SK-N-SH (cell line): ENCODE data around the gene DERA. TPM values are rescaled to one million over a fixed set of nuclear protein-coding genes. Genes with fewer than 3 reads are reported as not detected.
"Not testable (repeated sequence)": the region's sequence is repeated elsewhere in the genome, so short reads cannot be mapped to it uniquely, and the experiment has no call there.

Experiments
- CTCF ChIA-PET: fragments of 300-600, 350-600 bp; formaldehyde crosslinking; extraction: SDS; loops from one replicate; lab custom pipeline; 2021; lab: Yijun Ruan, JAX
- POLR2A ChIA-PET: fragments of 350-600 bp; sonication (Branson Sonifier 250); formaldehyde crosslinking; extraction: SDS; loops from one replicate; lab custom pipeline; 2020; ENCODE audit warnings: antibody characterized with exemption, inconsistent platforms; lab: Yijun Ruan, JAX
- DNase-seq: peaks from one replicate; pipeline ENCODE4 v3.0.0; 2012
- H2AFZ ChIP-seq: fragments of 200-600 bp; sonication (generic); 2 replicates; pipeline ENCODE4 v1.8.1; 2016; ENCODE audit warnings: antibody characterized with exemption, mild to moderate bottlenecking, low read depth
- H3F3A ChIP-seq: fragments of 200-600 bp; sonication (generic); replicated peaks from 2 replicates; pipeline ENCODE3; 2016; ENCODE audit warnings: antibody characterized with exemption, mild to moderate bottlenecking; ENCODE audit not compliant: insufficient read depth
- H3K27ac ChIP-seq, 2 experiments: fragments of 200-500 bp in 1 of 2; fragments of 200-600 bp in 1 of 2; sonication (Bioruptor generic) in 1 of 2; sonication (generic), shearing (Covaris generic) in 1 of 2; 2 replicates each; pipeline versions ENCODE4 v1.5.1 to v1.6.1; 2014 to 2016; ENCODE audit warnings: low read depth in 2 of 2, inconsistent platforms in 1 of 2, low read length in 1 of 2, mild to moderate bottlenecking in 1 of 2, mixed read lengths in 1 of 2
- H3K27me3 ChIP-seq: fragments of 200-600 bp; sonication (generic), shearing (Covaris generic); 2 replicates; pipeline ENCODE4 v1.6.1; 2016; ENCODE audit warnings: mixed run types; ENCODE audit not compliant: insufficient read depth
- H3K36me3 ChIP-seq, 2 experiments: fragments of 200-500 bp in 1 of 2; fragments of 200-600 bp in 1 of 2; sonication (Bioruptor generic) in 1 of 2; sonication (generic) in 1 of 2; replicated peaks in 1 of 2; 2 replicates each; pipeline versions ENCODE3 to v1.5.1; 2014 to 2016; ENCODE audit warnings: low read length in 1 of 2, mild to moderate bottlenecking in 1 of 2; ENCODE audit not compliant: insufficient read depth in 2 of 2, control insufficient read depth in 1 of 2
- H3K4me1 ChIP-seq, 2 experiments: fragments of 200-500 bp in 1 of 2; fragments of 200-600 bp in 1 of 2; sonication (Bioruptor generic) in 1 of 2; sonication (generic), shearing (Covaris generic) in 1 of 2; 2 replicates each; pipeline versions ENCODE4 v1.5.1 to v1.6.1; 2014 to 2016; ENCODE audit warnings: low read depth in 1 of 2, low read length in 1 of 2, mixed run types in 1 of 2; ENCODE audit not compliant: insufficient read depth in 2 of 2, control insufficient read depth in 1 of 2
- H3K4me2 ChIP-seq: fragments of 200-600 bp; sonication (generic), shearing (Covaris generic); 2 replicates; pipeline ENCODE4 v1.6.1; 2017; ENCODE audit warnings: mixed run types
- H3K4me3 ChIP-seq, 2 experiments: fragments of 200-500 bp in 1 of 2; fragments of 200-600 bp in 1 of 2; sonication (Bioruptor generic) in 1 of 2; sonication (generic), shearing (Covaris generic) in 1 of 2; 2 replicates each; pipeline versions ENCODE4 v1.5.1 to v1.8.1; 2014 to 2016; ENCODE audit warnings: low read depth in 2 of 2, inconsistent platforms in 1 of 2, low read length in 1 of 2, mild to moderate bottlenecking in 1 of 2, mixed read lengths in 1 of 2, moderate library complexity in 1 of 2
- H3K79me2 ChIP-seq: fragments of 200-600 bp; sonication (generic); 2 replicates; pipeline ENCODE4 v1.8.1; 2017; ENCODE audit warnings: mild to moderate bottlenecking; ENCODE audit not compliant: insufficient read depth
- H3K9ac ChIP-seq: fragments of 200-600 bp; sonication (generic); 2 replicates; pipeline ENCODE4 v1.6.1; 2017; ENCODE audit warnings: mixed run types
- H3K9me2 ChIP-seq: fragments of 200-600 bp; sonication (generic); 2 replicates; pipeline ENCODE4 v1.6.1; 2017; ENCODE audit warnings: mixed run types
- H3K9me3 ChIP-seq: fragments of 200-600 bp; sonication (generic); 2 replicates; pipeline ENCODE4 v1.6.1; 2017; ENCODE audit warnings: mixed run types, mild to moderate bottlenecking, moderate library complexity
- H4K20me1 ChIP-seq: fragments of 200-600 bp; sonication (generic); 2 replicates; pipeline ENCODE4 v1.6.1; 2017; ENCODE audit warnings: mild to moderate bottlenecking, mixed run types; ENCODE audit not compliant: insufficient read depth
- CTCF ChIP-seq: fragments of 200-600 bp; sonication (generic); IDR thresholded peaks from 2 replicates; pipeline ENCODE4 v1.6.1; 2017; ENCODE audit warnings: antibody characterized with exemption, mild to moderate bottlenecking, moderate library complexity
- ELF1 ChIP-seq: IDR thresholded peaks from 2 replicates; pipeline ENCODE4 v1.4.0; 2012
- IRF3 ChIP-seq: fragments of 150-350 bp; IDR thresholded peaks from 2 replicates; pipeline ENCODE4 v1.6.1; 2016; ENCODE audit warnings: mild to moderate bottlenecking, low read depth, low read length
- MXI1 ChIP-seq: IDR thresholded peaks from 2 replicates; pipeline ENCODE4 v1.6.1; 2012; ENCODE audit warnings: mild to moderate bottlenecking, low read depth, low read length, improper control_type of control experiment
- NFIC ChIP-seq: IDR thresholded peaks from 2 replicates; pipeline ENCODE4 v1.4.0; 2012; ENCODE audit warnings: borderline replicate concordance
- NRF1 ChIP-seq: IDR thresholded peaks from 2 replicates; pipeline ENCODE4 v1.6.1; 2012; ENCODE audit warnings: low read depth, mild to moderate bottlenecking, low read length
- RCOR1 ChIP-seq: fragments of 150-350 bp; IDR thresholded peaks from 2 replicates; pipeline ENCODE4 v1.6.1; 2017; ENCODE audit warnings: antibody characterized with exemption, low read length
- TAF1 ChIP-seq: IDR thresholded peaks from 2 replicates; pipeline ENCODE4 v1.6.1; 2012; ENCODE audit warnings: low read depth, mild to moderate bottlenecking, low read length, moderate library complexity, borderline replicate concordance
- WGBS: methylation state at CpG from one replicate; pipeline ENCODE4 v1.1.6; 2017; ENCODE audit warnings: low lambda C conversion rate; 5-methylcytosine and 5-hydroxymethylcytosine counted together
- polyA plus RNA-seq, 3 experiments: library from polyadenylated mRNA; depleted of rRNA; stranded (reverse); fragments of >200 nt; gene quantifications; 2 replicates each; pipeline ENCODE4 v1.2.3, GENCODE V29; 2012
- TF ChIP-seq, protein P1 (sequence below): IDR thresholded peaks from 2 replicates; pipeline ENCODE4; 2012

The DERA gene
- polyA plus RNA-seq, 1 of the 3 experiments (the other 2 are of a cell fraction), result 16.6 TPM

DNA sequence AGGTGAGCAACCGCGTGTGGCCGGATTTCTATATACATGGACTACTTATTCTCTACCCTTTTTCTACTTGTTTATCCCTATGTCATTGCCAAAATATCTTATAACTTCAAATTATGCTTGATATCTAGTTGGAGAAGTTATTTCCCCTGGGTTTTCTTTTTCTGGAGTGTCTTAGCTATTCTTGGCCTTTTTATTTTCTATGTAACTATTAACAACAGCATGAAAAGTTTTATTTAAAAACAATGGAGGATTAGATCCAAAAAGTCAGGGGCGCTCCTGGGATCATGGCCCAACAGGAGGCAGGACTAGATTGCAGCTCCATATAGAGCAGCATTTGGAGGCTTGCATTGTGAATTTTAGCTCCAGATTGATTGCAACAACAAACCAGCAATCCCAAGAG, 37.6 kb upstream of the DERA start:
- Histone ChIP-seq H3K9me2 (no peaks in the 10 kb centered on the region), H3K4me2 (no peak overlapping the region), H3K36me3 (no peaks in the 10 kb centered on the region), H2AFZ (no peak overlapping the region), H3K4me3 (no peak overlapping the region), H3F3A (no peaks in the 10 kb centered on the region), H3K9me3 (no peaks in the 10 kb centered on the region), H3K4me1 (no peaks in the 10 kb centered on the region), H3K27ac (no peak overlapping the region), H4K20me1 (no peaks in the 10 kb centered on the region), H3K79me2 (no peaks in the 10 kb centered on the region), H3K9ac (no peak overlapping the region)
- ChIA-PET POLR2A (no interaction called here), CTCF (interaction anchor here (0.9 kb wide), 1 partner anchor 9 kb away, joined by 3 read pairs; no protein-coding TSS in a partner anchor)
- WGBS, result 91% methylated on average over 4 of the region's 4 CpGs
- no peak for DNase-seq
- TF ChIP-seq MXI1, result no peak
- TF ChIP-seq CTCF, result no peak
- no peak for TF ChIP-seq NFIC
- no peak for TF ChIP-seq RCOR1
- no peak for TF ChIP-seq ELF1
- TF ChIP-seq NRF1, result no peak
- TF ChIP-seq IRF3, result no peak
- TF ChIP-seq, protein P1, sequence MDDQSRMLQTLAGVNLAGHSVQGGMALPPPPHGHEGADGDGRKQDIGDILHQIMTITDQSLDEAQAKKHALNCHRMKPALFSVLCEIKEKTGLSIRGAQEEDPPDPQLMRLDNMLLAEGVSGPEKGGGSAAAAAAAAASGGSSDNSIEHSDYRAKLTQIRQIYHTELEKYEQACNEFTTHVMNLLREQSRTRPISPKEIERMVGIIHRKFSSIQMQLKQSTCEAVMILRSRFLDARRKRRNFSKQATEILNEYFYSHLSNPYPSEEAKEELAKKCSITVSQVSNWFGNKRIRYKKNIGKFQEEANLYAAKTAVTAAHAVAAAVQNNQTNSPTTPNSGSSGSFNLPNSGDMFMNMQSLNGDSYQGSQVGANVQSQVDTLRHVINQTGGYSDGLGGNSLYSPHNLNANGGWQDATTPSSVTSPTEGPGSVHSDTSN, result no peak
- TF ChIP-seq TAF1, result no peak
- TF ChIP-seq, all 33 proteins: peak for 0
- H3K27me3 ChIP-seq, result no peaks in the 10 kb centered on the region

DNA sequence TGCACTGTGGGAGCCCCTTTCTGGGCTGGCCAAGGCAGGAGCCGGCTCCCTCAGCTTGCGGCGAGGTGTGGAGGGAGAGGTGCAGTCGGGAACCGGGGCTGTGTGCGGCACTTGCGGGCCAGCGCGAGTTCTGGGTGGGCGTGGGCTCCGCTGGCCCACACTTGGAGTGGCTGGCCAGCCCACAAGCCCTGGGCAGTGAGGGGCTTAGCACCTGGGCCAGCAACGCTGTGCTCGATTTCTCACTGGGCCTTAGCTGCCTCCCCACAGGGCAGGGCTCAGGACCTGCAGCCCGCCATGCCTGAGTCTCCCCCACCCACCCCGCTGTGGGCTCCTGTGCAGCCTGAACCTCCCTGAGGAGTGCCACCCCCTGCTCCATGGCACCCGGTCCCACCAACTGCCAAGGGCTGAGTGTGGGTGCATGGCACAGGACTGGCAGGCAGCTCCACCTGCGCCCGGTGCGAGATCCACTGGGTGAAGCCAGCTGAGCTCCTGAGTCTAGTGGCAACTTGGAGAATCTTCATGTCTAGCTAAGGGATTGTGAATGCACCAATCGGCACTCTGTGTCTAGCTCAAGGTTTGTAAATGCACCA, 36.5 kb upstream of the DERA start:
- H3K79me2 ChIP-seq, H4K20me1 ChIP-seq, H3K4me2 ChIP-seq, POLR2A ChIA-PET, DNase-seq, H3F3A ChIP-seq, H3K9me3 ChIP-seq, H2AFZ ChIP-seq, H3K4me1 ChIP-seq, H3K9ac ChIP-seq, H3K36me3 ChIP-seq, H3K4me3 ChIP-seq, H3K27me3 ChIP-seq, H3K9me2 ChIP-seq, H3K27ac ChIP-seq: not testable (repeated sequence)
- CTCF ChIA-PET, result interaction anchor here (0.6 to 1.2 kb wide), 2 partner anchors 16 to 18 kb away, joined by 3 read pairs; no protein-coding TSS in a partner anchor
- WGBS, result 93% methylated on average over 8 of the region's 20 CpGs
